Kidney capillary endothelial cell (primary cell): Measurements from ENCODE around the gene HSDL1.

Experiments
- DNase-seq: peaks from one replicate; pipeline ENCODE4 v3.0.0-alpha.2; 2018; ENCODE audit warnings: low spot score

Gene HSDL1

DNA sequence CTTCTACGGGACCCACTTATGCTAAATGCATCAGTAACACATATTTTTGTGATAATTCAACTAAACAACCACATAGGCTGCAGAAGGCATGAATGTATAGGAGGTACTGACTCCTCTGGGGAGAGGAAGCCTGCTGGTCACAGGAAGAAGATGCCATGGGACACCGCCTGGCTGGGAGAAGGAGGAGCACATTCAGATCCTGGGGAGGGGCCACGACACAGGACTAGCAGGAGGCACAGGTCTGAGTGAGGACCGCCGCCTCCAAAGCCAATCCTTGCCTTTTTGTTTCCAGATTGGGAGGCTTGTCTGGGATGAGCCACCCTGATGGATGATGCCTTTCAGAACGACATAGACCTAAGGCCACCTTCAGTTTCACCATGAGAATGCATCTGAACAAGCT is 62.9 kb downstream of the HSDL1 start:
- DNase-seq, result no peak

DNA sequence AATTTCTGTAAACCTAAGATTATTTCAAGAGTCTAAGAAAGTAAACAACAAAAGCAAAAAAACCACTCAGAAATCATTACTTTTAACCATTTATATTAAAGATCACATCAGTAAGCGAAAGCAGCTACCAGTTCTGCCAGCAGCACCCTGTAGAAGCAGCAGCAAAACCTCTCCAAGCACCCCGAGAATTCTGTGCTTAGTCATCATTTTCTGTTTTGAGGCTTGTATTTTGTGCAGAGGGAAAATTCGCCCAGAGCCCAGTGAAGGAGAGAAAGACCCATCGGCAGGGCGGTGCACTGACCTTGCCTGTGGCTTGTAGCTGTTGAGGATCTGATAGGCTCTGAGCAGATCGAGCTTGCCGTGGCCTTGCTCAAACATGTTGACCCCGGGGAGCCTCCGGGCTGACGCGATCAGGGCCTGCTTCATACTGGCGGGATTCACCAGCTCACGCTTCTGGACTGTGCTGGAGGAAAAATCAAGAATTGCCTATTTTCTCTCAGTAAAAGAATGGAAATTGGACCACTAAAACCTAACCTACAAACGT is 63.5 kb downstream of the HSDL1 start:
- DNase-seq, result no peak

DNA sequence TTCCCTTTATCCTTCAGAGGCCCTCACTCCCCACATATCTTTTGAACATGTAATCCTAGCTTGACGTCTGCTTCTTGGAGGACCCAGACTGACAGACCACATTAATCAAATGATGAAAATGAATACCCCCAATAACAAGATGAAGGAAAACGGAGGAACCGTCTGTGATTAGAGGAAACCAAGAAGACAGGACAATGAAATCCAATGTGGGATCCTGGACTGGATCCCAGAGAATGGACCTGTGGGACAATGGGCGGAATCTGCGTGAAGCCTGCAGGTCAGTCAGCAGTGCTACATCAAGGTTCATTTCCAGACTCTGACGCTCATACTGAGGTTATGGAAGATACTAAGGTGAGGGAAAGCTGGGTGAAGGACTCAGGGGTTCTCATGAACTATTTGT is 64.2 kb downstream of the HSDL1 start:
- no peak for DNase-seq

DNA sequence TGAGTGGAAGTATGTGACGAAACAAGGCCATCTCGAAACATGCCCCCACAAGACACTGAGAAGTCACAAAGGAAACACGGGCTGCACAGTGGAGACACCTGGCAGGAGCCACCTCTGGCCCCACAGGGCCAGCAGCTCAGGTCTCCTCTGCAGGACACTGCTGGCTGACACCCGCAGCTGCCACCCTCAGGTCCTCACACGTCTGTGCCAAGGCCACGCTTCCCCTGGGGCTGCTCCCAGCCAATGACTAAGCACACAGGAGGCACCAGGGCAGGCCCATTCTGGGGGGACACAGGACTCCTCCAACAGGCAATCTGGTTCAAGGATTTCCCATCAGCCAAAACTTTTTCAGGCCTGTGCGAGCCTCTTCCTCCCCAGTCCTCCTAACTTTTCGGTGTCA is 64.6 kb downstream of the HSDL1 start:
- no peak for DNase-seq

DNA sequence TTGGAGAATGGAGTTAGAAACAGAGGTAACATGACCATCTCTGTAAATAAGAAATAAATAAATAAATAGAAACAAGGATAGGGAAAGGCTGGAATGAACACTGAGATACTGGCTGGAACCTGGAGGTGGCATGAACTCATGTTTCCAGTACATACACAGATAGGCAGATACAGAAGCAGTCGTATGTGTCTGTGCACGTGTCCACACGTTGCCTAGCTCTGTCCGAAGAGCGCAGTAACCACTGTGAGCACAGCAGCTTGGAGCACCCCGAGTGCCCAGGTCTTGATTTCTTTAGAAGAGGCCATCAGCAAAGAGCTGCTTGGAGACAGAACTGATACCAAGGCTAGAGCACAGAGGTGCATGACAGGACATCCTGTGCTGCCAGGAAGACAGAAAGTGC is 65.3 kb downstream of the HSDL1 start:
- DNase-seq, result no peak

DNA sequence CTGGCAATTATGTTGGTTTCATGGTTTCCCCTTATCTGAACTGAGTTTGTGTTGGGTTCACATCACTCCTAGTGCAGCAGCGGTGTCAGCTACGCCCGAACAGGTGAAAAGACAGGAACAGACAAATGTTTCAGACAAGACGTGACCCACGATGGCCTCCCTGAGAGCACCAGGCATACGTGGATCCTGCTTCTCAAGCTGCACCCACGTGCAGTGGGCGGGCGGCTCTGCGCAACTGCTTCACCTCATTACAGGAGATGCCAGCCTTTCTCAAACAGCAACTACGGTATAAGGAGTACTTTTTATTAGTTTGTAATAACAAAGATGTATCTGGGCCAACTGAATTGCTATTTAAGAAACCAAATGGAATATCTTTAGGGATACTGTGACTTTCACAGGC is 69.6 kb downstream of the HSDL1 start:
- no peak for DNase-seq

DNA sequence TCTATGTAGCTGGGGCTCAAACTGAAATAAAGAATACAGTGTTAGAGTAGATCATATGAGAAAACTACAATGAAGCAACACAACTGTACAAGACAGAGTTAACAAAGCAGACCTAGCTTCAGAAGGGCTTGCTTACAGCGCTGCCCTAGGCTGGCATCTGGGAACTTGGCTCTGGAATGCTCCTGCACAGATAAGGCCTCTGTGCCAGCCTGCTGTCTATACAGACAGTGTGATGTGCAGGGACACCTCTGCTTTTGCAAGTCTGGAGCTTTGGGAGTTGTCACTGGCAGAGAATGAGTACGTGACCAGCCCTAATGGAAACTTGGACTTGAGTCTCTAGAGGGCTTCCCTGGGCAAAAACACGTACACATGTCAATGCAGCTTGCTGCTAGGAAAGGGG is 70.3 kb downstream of the HSDL1 start:
- DNase-seq, result no peak
